K562 (cell line): Measurements from ENCODE around the gene INPP4B.

Experiments used
- CTCF ChIP-seq, 3 experiments: IDR thresholded peaks in 2 of 3; conservative IDR thresholded peaks in 1 of 3; 2 replicates each; pipeline ENCODE4 v1.5.1; 2011 to 2012; ENCODE audit warnings: low read length in 3 of 3, mild to moderate bottlenecking in 3 of 3, control low read depth in 2 of 3, improper control_type of control experiment in 1 of 3, inconsistent platforms in 1 of 3, low read depth in 1 of 3, mixed read lengths in 1 of 3, moderate library complexity in 1 of 3; ENCODE audit not compliant: insufficient read depth in 2 of 3
- ELF1 ChIP-seq: fragments of 200-800 bp; sonication (Bioruptor generic); IDR thresholded peaks from 2 replicates; pipeline ENCODE4 v1.6.1; 2016; ENCODE audit warnings: missing genetic modification characterization, missing compliant biosample characterization
- ESRRA ChIP-seq: fragments of 450-650 bp; IDR thresholded peaks from 2 replicates; pipeline ENCODE4 v1.6.1; 2014; ENCODE audit warnings: low read depth, mild to moderate bottlenecking, moderate library complexity, borderline replicate concordance

GRCh38 chr4:142316025-142316424 is 530.1 kb downstream of the INPP4B start:
- TF ChIP-seq ESRRA (no peak), CTCF (IDR thresholded peaks at IDR 0.05 in 2 of 3, conservative IDR thresholded peaks at IDR 0.05 in 1 of 3; ENCODE audit: insufficient read depth in 2 of 3, low read depth in 1 of 3, low read length in 3 of 3) (no peak), ELF1 (tag) (no peak)
